Lower leg skin (tissue), 3 donors: Measurements from ENCODE around the gene MAU2.

Experiments used
- CTCF ChIP-seq, 3 donors: fragments of 450-650 bp; IDR thresholded peaks; one replicate each; pipeline ENCODE4 v1.5.1; 2016; ENCODE audit warnings: antibody characterized with exemption in 3 of 3, mild to moderate bottlenecking in 3 of 3, moderate library complexity in 2 of 3
- POLR2A ChIP-seq, 2 donors: fragments of 450-650 bp; IDR thresholded peaks; one replicate each; pipeline ENCODE4 v1.6.1; 2016 to 2017; ENCODE audit warnings: antibody characterized with exemption in 2 of 2, mild to moderate bottlenecking in 1 of 2, moderate library complexity in 1 of 2

- no peak for TF ChIP-seq POLR2A (IDR thresholded peaks at IDR 0.05)
- TF ChIP-seq CTCF (IDR thresholded peaks at IDR 0.05): no peak
These were observed 14.3 kb downstream of the MAU2 start for GRCh38 chr19:19334989-19335344.
